Mucosa of descending colon (tissue), 3 donors: ENCODE results near the gene S100A4. TPM values are rescaled to one million over a fixed set of nuclear protein-coding genes. Genes with fewer than 3 reads are reported as not detected.
"Not testable (repeated sequence)": the region's sequence is repeated elsewhere in the genome, so short reads cannot be mapped to it uniquely, and the experiment has no call there.

Experiments used
- ATAC-seq: fragments of 200-7000 bp; cut with Tn5 transposase; one replicate; pipeline ENCODE4 v1.9.1; 2020; ENCODE audit warnings: mild to moderate bottlenecking, moderate library complexity
- DNase-seq, 3 donors: peaks; one replicate each; pipeline ENCODE4 v3.0.0-alpha.2; 2020
- H3K36me3 ChIP-seq: fragments of 200-600 bp; one replicate; pipeline ENCODE4 v1.8.0; 2021; ENCODE audit warnings: low read depth, mild to moderate bottlenecking
- H3K4me1 ChIP-seq: fragments of 200-600 bp; one replicate; pipeline ENCODE4 v1.8.0; 2021; ENCODE audit warnings: low read depth, mild to moderate bottlenecking
- H3K4me3 ChIP-seq: fragments of 200-600 bp; one replicate; pipeline ENCODE4 v1.8.0; 2021; ENCODE audit warnings: mild to moderate bottlenecking
- H3K9me3 ChIP-seq: fragments of 200-600 bp; one replicate; pipeline ENCODE4 v1.8.0; 2021; ENCODE audit warnings: mild to moderate bottlenecking
- CTCF ChIP-seq: fragments of 200-600 bp; IDR thresholded peaks from one replicate; pipeline ENCODE4 v1.8.0; 2022; ENCODE audit warnings: antibody characterized with exemption, mild to moderate bottlenecking
- intact Hi-C, 2 donors: fragments of 100-400 bp; cut with DNase I in 1 of 2; cut with micrococcal nuclease in 1 of 2; formaldehyde crosslinking; loops; one replicate each; pipeline versions ENCODE4 v1.11.0 to v1.11.1; 2022; cut with DNase I, micrococcal nuclease
- total RNA-seq, 3 donors: library from RNA; stranded (reverse); fragmentation: NEBNext Ultra II Directional in 2 of 3; extraction: Animal tissue kit (Norgen Biotek cat#: 25700) in 2 of 3; gene quantifications; one replicate each; pipeline versions ENCODE4 v1.2.1 to v1.2.4, GENCODE V29; 2021 to 2023
- donor health status: DM: no; HTN: no; CAD: no; lungs with moderate emphysema.
- donor health status: DM: no; HTN: no; CAD: no.
- donor health status: DM: no; HTN: yes; CAD: no.

S100A4 gene
- total RNA-seq, 3 donors from 2014 or later = 28.9 to 176 (median 141) TPM

- DNase-seq (peak; percentile 60 to 76 (median 67)), ATAC-seq (peak; percentile 61)
- intact Hi-C loops = loop anchor here (5.0 kb wide), 2 partner anchors 33 to 53 kb away; no protein-coding TSS in a partner anchor
- Histone ChIP-seq H3K4me1 (peaks cover 33% of the 10 kb centered on the region), H3K36me3 (no peaks in the 10 kb centered on the region), H3K9me3 (no peaks in the 10 kb centered on the region), H3K4me3 (no peak within 1 kb of the TSS)
- no peak for TF ChIP-seq CTCF
Observed at GRCh38 chr1:153565529-153566374, 20.1 kb upstream of the S100A4 start, which contains the start of gene S100A2. TSS of gene S100A2 (minus strand) at chr1:153565844. CDS start at chr1:153563877, 1,967 bp downstream.

DNA sequence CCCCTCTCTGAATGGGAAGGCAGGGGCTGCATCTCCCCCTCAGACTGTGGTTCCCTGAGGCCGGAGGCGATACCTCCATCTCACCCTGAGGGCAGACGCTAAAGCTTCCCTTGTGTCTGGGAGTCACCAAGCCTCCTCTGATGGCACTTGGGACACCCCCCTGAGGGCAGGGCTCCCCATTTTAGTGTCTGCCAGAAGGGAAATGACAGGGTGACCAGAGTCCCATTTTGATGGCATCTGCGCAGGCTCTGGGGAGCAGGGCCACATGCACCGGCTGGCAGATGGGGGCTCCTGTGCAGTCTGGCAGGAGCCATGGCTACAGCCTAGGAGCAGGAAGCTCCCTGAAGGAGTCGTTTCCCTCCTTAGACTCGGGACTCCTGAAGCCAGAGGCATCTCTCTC, 18.4 kb upstream of the S100A4 start:
- ATAC-seq = no peak
- no peak for DNase-seq
- Histone ChIP-seq H3K4me3 (no peak overlapping the region), H3K9me3 (no peaks in the 10 kb centered on the region), H3K36me3 (no peaks in the 10 kb centered on the region), H3K4me1 (peaks cover 33% of the 10 kb centered on the region)
- TF ChIP-seq CTCF = no peak
- intact Hi-C loops = no loop called here

GRCh38 chr1:153563483-153563901, 17.9 kb upstream of the S100A4 start:
- intact Hi-C loops = no loop called here
- Histone ChIP-seq H3K4me3 (no peak overlapping the region), H3K4me1 (peaks cover 33% of the 10 kb centered on the region), H3K9me3 (no peaks in the 10 kb centered on the region), H3K36me3 (no peaks in the 10 kb centered on the region)
- no peak for DNase-seq
- ATAC-seq = no peak
- TF ChIP-seq CTCF = no peak

DNA sequence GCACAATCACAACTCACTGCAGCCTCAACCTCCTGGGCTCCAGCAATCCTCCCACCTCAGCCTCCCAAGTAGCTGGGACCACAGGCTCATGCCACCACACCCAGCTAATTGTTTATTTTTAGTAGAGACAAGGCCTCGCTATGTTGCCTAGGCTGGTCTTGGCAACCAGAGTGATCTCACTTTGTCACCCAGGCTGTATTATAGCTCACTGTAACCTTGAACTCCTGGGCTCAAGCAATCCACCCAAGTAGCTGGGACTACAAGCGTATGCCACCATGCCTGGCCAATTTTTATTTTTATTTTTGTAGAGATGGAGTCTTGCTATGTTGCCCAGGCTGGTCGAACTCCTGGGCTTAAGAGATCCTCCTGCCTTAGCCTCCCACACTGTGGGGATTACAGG, 16.4 kb upstream of the S100A4 start:
- intact Hi-C loops, H3K36me3 ChIP-seq, DNase-seq, H3K9me3 ChIP-seq, H3K4me3 ChIP-seq, ATAC-seq: not testable (repeated sequence)
- H3K4me1 ChIP-seq = peaks cover 18% of the 10 kb centered on the region

DNA sequence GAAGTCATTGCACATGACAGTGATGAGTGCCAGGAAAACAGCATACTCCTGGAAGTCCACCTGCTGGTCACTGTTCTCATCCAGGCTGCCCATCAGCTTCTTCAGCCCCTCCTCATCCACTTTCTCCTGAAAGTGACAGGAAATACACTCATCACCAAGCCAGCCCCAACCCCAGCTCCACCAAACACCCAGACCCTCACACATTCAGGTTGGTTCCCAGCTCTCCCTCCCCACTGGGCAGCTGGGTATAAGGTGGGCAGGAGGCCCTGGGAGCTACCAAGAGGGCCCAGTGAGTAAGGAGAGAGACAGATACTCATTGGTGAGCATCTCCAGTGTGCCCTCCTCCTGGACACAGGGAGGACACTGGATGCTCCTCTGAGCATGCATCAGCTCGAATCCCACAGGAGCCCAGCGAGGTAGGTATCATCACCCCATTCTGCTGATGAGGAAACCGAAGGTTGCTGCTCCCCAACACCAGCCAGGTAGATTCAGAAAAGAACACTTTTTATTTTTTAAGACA, 15.9 kb upstream of the S100A4 start:
- no peaks in the 10 kb centered on the region for H3K9me3 ChIP-seq
- no peak for TF ChIP-seq CTCF
- ATAC-seq = no peak
- H3K36me3 ChIP-seq = no peaks in the 10 kb centered on the region
- H3K4me1 ChIP-seq = peaks cover 13% of the 10 kb centered on the region
- DNase-seq = no peak
- intact Hi-C loops = no loop called here
- no peak overlapping the region for H3K4me3 ChIP-seq

GRCh38 chr1:153560771-153561465, 15.3 kb upstream of the S100A4 start:
- intact Hi-C loops = no loop called here
- Histone ChIP-seq H3K9me3 (no peaks in the 10 kb centered on the region), H3K36me3 (no peaks in the 10 kb centered on the region), H3K4me1 (peaks cover 7% of the 10 kb centered on the region), H3K4me3 (no peak overlapping the region)
- no peak for TF ChIP-seq CTCF
- ATAC-seq (no peak), DNase-seq (no peak)
